Breast epithelium (tissue), 3 donors: ENCODE data around the gene TNFAIP8L1.

Experiments
- POLR2AphosphoS5 ChIP-seq, 3 donors: sonication (generic); formaldehyde crosslinking; IDR thresholded peaks; one replicate each; pipeline ENCODE4 v1.6.1; 2017; ENCODE audit warnings: antibody characterized with exemption in 3 of 3
- TF ChIP-seq, protein P1 (sequence below), 3 donors: fragments of 450-650 bp; IDR thresholded peaks; one replicate each; pipeline ENCODE4 v1.5.1; 2016 to 2017; ENCODE audit warnings: antibody characterized with exemption in 3 of 3, mild to moderate bottlenecking in 3 of 3, moderate library complexity in 3 of 3

DNA sequence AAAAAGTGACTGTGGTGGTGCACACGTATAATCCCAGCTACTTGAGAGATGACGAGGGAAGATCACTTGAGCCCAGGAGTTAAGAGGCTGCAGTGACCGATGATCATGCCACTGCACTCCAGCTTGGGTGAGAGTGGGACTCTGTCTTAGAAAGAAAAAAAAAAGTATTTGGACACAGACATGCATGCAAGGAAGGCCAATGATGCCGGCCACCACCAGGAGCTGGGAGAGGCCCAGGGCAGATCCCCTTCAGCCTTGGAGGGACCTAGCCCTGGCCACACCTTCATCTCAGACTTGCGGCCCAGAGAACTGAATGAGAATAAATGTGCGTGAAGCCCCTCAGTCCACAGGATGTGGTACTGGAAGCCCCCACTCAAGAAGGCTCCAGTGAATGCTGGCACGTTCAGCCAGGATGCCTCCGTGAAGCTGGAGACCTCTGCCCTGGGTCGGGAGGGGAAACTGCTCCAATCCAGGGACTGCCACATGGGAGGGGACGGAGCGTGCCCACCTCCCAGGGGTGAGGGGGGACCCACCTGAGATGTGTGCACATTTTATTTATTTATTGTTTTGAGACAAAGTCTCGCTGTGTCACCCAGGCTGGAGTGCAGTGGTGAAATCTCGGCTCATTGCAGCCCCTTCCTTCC, 14.6 kb downstream of the TNFAIP8L1 start:
- TF ChIP-seq, protein P1, sequence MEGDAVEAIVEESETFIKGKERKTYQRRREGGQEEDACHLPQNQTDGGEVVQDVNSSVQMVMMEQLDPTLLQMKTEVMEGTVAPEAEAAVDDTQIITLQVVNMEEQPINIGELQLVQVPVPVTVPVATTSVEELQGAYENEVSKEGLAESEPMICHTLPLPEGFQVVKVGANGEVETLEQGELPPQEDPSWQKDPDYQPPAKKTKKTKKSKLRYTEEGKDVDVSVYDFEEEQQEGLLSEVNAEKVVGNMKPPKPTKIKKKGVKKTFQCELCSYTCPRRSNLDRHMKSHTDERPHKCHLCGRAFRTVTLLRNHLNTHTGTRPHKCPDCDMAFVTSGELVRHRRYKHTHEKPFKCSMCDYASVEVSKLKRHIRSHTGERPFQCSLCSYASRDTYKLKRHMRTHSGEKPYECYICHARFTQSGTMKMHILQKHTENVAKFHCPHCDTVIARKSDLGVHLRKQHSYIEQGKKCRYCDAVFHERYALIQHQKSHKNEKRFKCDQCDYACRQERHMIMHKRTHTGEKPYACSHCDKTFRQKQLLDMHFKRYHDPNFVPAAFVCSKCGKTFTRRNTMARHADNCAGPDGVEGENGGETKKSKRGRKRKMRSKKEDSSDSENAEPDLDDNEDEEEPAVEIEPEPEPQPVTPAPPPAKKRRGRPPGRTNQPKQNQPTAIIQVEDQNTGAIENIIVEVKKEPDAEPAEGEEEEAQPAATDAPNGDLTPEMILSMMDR (IDR thresholded peaks at IDR 0.05) = no peak
- TF ChIP-seq POLR2AphosphoS5 (IDR thresholded peaks at IDR 0.05) = no peak
